OCI-LY7 (cell line): ENCODE data around the gene E2F3. TPM values are rescaled to one million over a fixed set of nuclear protein-coding genes. Genes with fewer than 3 reads are reported as not detected.

Source experiments
- BruUV-seq: library from RNA; stranded (reverse); fragments of 400-500 nt; replicated peaks from 2 replicates; lab custom pipeline; 2021; lab: Mats Ljungman, UMichigan
- CTCF ChIA-PET: fragments of 300-600 bp; sonication (Branson Sonifier 250); formaldehyde crosslinking; loops from one replicate; lab custom pipeline; 2022; ENCODE audit warnings: antibody characterized with exemption; ENCODE audit not compliant: unreplicated experiment; lab: Charles Lee
- POLR2A ChIA-PET: fragments of 300-600 bp; sonication (Branson Sonifier 250); formaldehyde crosslinking; loops from one replicate; lab custom pipeline; 2022; ENCODE audit warnings: antibody characterized with exemption; lab: Charles Lee
- DNase-seq: peaks from one replicate; pipeline ENCODE4 v3.0.0-alpha.2; 2015; ENCODE audit warnings: low spot score
- H2AFZ ChIP-seq: fragments of 200-600 bp; sonication (generic), shearing (Covaris generic); 2 replicates; pipeline ENCODE4 v1.6.1; 2014; ENCODE audit warnings: mild to moderate bottlenecking, antibody characterized with exemption, low read length, moderate library complexity
- H3K27ac ChIP-seq: fragments of 200-600 bp; sonication (generic); 2 replicates; pipeline ENCODE4 v1.5.1; 2014; ENCODE audit warnings: mixed run types, low read depth, mild to moderate bottlenecking, moderate library complexity, low read length, inconsistent platforms; ENCODE audit not compliant: poor library complexity, severe bottlenecking
- H3K36me3 ChIP-seq: fragments of 200-600 bp; sonication (generic); 2 replicates; pipeline ENCODE4 v1.6.1; 2014; ENCODE audit warnings: mild to moderate bottlenecking, antibody characterized with exemption, low read length, moderate library complexity, mixed read lengths; ENCODE audit not compliant: insufficient read depth
- H3K4me1 ChIP-seq: fragments of 200-600 bp; sonication (generic); 2 replicates; pipeline ENCODE4 v1.5.1; 2014; ENCODE audit warnings: mild to moderate bottlenecking, low read length; ENCODE audit not compliant: insufficient read depth, poor library complexity, severe bottlenecking
- H3K4me2 ChIP-seq: fragments of 200-600 bp; sonication (generic); 2 replicates; pipeline ENCODE4 v1.6.1; 2014; ENCODE audit warnings: mild to moderate bottlenecking, low read length
- H3K4me3 ChIP-seq: fragments of 200-600 bp; sonication (generic); 2 replicates; pipeline ENCODE4 v1.5.1; 2014; ENCODE audit warnings: mild to moderate bottlenecking, low read depth, low read length; ENCODE audit not compliant: poor library complexity, severe bottlenecking
- H3K79me2 ChIP-seq: fragments of 200-600 bp; sonication (generic); 2 replicates; pipeline ENCODE4 v1.6.1; 2016; ENCODE audit warnings: low read depth, mild to moderate bottlenecking, low read length, moderate library complexity, mixed read lengths; ENCODE audit not compliant: insufficient read depth
- H3K9me2 ChIP-seq: fragments of 200-600 bp; sonication (generic); 2 replicates; pipeline ENCODE4 v1.6.1; 2016; ENCODE audit warnings: mild to moderate bottlenecking, low read length, mixed read lengths; ENCODE audit not compliant: insufficient read depth
- H3K9me3 ChIP-seq: fragments of 200-600 bp; sonication (generic); 2 replicates; pipeline ENCODE4 v1.6.1; 2014; ENCODE audit warnings: mild to moderate bottlenecking, mixed run types, low read length, mixed read lengths
- H4K20me1 ChIP-seq: fragments of 200-600 bp; sonication (generic); 2 replicates; pipeline ENCODE4 v1.6.1; 2014; ENCODE audit warnings: mild to moderate bottlenecking, antibody characterized with exemption, low read length, moderate library complexity, mixed read lengths; ENCODE audit not compliant: insufficient read depth
- EZH2phosphoT487 ChIP-seq: fragments of 200-600 bp; sonication (generic); IDR thresholded peaks from 2 replicates; pipeline ENCODE4 v1.6.1; 2018; ENCODE audit warnings: low read depth, borderline replicate concordance, mild to moderate bottlenecking, mixed run types, antibody characterized with exemption, low read length, moderate library complexity, mixed read lengths
- intact Hi-C: fragments of 100-400 bp; cut with micrococcal nuclease; formaldehyde crosslinking; loops from one replicate; pipeline ENCODE4 v1.10.0; 2022; ENCODE audit not compliant: unreplicated experiment
- total RNA-seq, 2 experiments: library from RNA; depleted of rRNA in 1 of 2; stranded (reverse); fragments of >200 nt in 1 of 2; shearing (Covaris generic) in 1 of 2; gene quantifications; 2 replicates each; pipeline ENCODE4 v1.2.3, GENCODE V29; 2014 to 2022
- TF ChIP-seq, protein P1 (sequence below): fragments of 200-600 bp; sonication (generic); conservative IDR thresholded peaks from 2 replicates; pipeline ENCODE4 v1.5.1; 2014; ENCODE audit warnings: mild to moderate bottlenecking, antibody characterized with exemption, low read length, moderate library complexity, mixed read lengths

Gene E2F3
- total RNA-seq, 2 experiments from 2014 or later, result 12.4 to 31.2 TPM

DNA sequence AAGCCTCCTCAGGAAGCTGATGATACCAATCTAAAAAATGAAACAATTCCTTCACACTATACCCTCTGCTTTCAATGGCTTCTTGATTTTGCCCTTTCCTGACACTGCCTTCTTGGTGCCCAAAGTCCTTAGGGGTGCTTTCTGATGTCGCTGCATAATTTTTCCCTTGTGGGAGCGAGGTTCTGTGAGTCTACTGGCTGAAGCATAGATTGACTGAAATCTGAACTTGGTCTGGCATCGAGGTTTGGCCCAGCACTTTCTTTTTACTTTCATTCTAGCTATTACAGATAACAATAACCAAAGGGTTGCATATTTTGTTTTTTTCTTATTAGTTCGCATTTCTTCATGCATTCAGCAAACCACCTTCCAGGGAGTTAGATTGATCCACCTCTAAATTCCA lies 65.8 kb downstream of the E2F3 start:
- Histone ChIP-seq H3K9me2 (no peaks in the 10 kb centered on the region), H2AFZ (no peak overlapping the region), H3K36me3 (peaks cover 64% of the 10 kb centered on the region), H3K4me2 (no peak overlapping the region), H3K9me3 (no peaks in the 10 kb centered on the region), H4K20me1 (no peaks in the 10 kb centered on the region), H3K27ac (no peak overlapping the region), H3K4me1 (no peaks in the 10 kb centered on the region), H3K4me3 (no peak overlapping the region), H3K79me2 (peaks cover 50% of the 10 kb centered on the region)
- TF ChIP-seq EZH2phosphoT487, result no peak
- TF ChIP-seq, protein P1, sequence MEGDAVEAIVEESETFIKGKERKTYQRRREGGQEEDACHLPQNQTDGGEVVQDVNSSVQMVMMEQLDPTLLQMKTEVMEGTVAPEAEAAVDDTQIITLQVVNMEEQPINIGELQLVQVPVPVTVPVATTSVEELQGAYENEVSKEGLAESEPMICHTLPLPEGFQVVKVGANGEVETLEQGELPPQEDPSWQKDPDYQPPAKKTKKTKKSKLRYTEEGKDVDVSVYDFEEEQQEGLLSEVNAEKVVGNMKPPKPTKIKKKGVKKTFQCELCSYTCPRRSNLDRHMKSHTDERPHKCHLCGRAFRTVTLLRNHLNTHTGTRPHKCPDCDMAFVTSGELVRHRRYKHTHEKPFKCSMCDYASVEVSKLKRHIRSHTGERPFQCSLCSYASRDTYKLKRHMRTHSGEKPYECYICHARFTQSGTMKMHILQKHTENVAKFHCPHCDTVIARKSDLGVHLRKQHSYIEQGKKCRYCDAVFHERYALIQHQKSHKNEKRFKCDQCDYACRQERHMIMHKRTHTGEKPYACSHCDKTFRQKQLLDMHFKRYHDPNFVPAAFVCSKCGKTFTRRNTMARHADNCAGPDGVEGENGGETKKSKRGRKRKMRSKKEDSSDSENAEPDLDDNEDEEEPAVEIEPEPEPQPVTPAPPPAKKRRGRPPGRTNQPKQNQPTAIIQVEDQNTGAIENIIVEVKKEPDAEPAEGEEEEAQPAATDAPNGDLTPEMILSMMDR, result no peak
- no TSS peak for BruUV-seq
- CTCF ChIA-PET, result no interaction called here
- POLR2A ChIA-PET, result no interaction called here
- intact Hi-C loops, result no loop called here
- no peak for DNase-seq

DNA sequence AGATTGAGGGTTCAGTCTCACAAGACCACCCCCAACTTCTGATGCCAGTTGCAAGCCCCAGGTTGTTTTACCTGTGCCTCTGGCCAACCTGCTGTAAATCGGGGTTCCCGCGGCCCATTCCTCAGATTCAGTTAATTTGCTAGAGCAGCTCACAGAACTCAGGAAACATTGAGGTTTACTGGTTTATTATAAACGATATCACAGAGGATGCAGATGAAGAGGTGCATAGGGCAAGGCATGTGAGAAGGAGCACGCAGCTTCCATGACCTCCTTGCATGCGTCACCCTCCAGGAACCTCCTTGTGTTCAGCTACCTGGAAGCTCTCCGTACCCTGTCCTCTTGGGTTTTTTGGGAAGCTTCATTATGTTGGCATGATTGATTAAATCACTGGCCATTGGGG lies 66.5 kb downstream of the E2F3 start:
- peaks cover 53% of the 10 kb centered on the region for H3K79me2 ChIP-seq
- TF ChIP-seq, protein P1, result no peak
- TF ChIP-seq EZH2phosphoT487, result no peak
- no TSS peak for BruUV-seq
- H3K4me1 ChIP-seq, result no peaks in the 10 kb centered on the region
- CTCF ChIA-PET, result interaction anchor here (0.6 kb wide), 1 partner anchor 30 kb away, joined by 3 read pairs; no protein-coding TSS in a partner anchor
- peaks cover 57% of the 10 kb centered on the region for H3K36me3 ChIP-seq
- no peaks in the 10 kb centered on the region for H3K9me3 ChIP-seq
- intact Hi-C loops, result no loop called here
- H3K27ac ChIP-seq, result no peak overlapping the region
- POLR2A ChIA-PET, result interaction anchor here (1.2 kb wide), 1 partner anchor 16 kb away, joined by 3 read pairs; no protein-coding TSS in a partner anchor
- no peak overlapping the region for H3K4me2 ChIP-seq
- H3K4me3 ChIP-seq, result no peak overlapping the region
- no peaks in the 10 kb centered on the region for H3K9me2 ChIP-seq
- H2AFZ ChIP-seq, result no peak overlapping the region
- H4K20me1 ChIP-seq, result no peaks in the 10 kb centered on the region
- no peak for DNase-seq

DNA sequence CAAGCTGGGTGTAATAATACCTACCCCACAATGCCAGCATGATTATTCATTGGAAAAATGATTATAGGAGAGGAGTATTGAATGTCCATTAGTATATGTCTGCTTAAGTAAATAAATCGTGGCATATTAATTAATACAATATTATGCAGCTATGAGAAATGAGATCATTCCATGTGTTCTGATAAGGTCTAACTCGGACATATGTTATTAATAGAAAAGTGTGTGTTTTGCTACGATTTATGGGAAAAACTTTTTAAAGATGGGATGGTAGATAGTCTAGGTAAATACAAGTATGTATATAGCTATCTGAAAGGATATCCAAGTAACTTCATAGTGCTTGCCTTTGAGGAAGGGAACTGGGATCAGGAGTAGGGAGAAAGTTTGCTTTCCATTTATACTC lies 71.1 kb downstream of the E2F3 start:
- no TSS peak for BruUV-seq
- Histone ChIP-seq H4K20me1 (no peaks in the 10 kb centered on the region), H3K27ac (no peak overlapping the region), H3K9me2 (no peaks in the 10 kb centered on the region), H2AFZ (no peak overlapping the region), H3K36me3 (peaks cover 37% of the 10 kb centered on the region), H3K79me2 (peaks cover 37% of the 10 kb centered on the region), H3K9me3 (no peaks in the 10 kb centered on the region), H3K4me3 (no peak overlapping the region), H3K4me2 (no peak overlapping the region), H3K4me1 (no peaks in the 10 kb centered on the region)
- intact Hi-C loops, result no loop called here
- CTCF ChIA-PET, result interaction anchor here (0.7 kb wide), 1 partner anchor 9 kb away, joined by 3 read pairs; no protein-coding TSS in a partner anchor
- TF ChIP-seq EZH2phosphoT487, result no peak
- TF ChIP-seq, protein P1, result no peak
- no peak for DNase-seq
- POLR2A ChIA-PET, result interaction anchor here (0.6 to 1.0 kb wide), 4 partner anchors 11 to 1361 kb away, joined by 3 to 4 read pairs (median 3); no protein-coding TSS in a partner anchor
